Breast epithelium (tissue), 4 donors: ENCODE results near the gene ASTN2. TPM values are rescaled to one million over a fixed set of nuclear protein-coding genes. Genes with fewer than 3 reads are reported as not detected.
"Not testable (repeated sequence)": the region's sequence is repeated elsewhere in the genome, so short reads cannot be mapped to it uniquely, and the experiment has no call there.

Experiments
- DNase-seq, 2 donors: peaks; one replicate each; pipeline ENCODE4 v3.0.0-alpha.2; 2019; ENCODE audit warnings: low spot score in 2 of 2
- H3K27ac ChIP-seq, 2 donors: fragments of 200-600 bp; sonication (generic) in 1 of 2; one replicate each; pipeline ENCODE4 v1.5.1; 2016 to 2019; ENCODE audit warnings: mild to moderate bottlenecking in 1 of 2
- H3K27me3 ChIP-seq, 2 donors: fragments of 200-600 bp; sonication (generic) in 1 of 2; one replicate each; pipeline versions ENCODE4 v1.5.1 to v1.6.0; 2017 to 2019; ENCODE audit warnings: control low read depth in 1 of 2, mild to moderate bottlenecking in 1 of 2
- H3K36me3 ChIP-seq: fragments of 200-600 bp; one replicate; pipeline ENCODE4 v1.5.1; 2019
- H3K4me1 ChIP-seq, 2 donors: fragments of 200-600 bp; sonication (generic); one replicate each; pipeline ENCODE4 v1.5.1; 2016 to 2019; ENCODE audit warnings: control low read depth in 1 of 2
- H3K4me3 ChIP-seq, 3 donors: fragments of 200-600 bp; sonication (generic); 1 replicate in 2 of 3; 2 replicates in 1 of 3; pipeline ENCODE4 v1.5.1; 2016 to 2019; ENCODE audit warnings: mild to moderate bottlenecking in 3 of 3, moderate library complexity in 2 of 3
- H3K9me3 ChIP-seq, 2 donors: fragments of 200-600 bp; sonication (generic) in 1 of 2; one replicate each; pipeline ENCODE4 v1.5.1; 2016 to 2019; ENCODE audit warnings: control low read depth in 1 of 2
- CTCF ChIP-seq, 3 donors: fragments of 450-650 bp; IDR thresholded peaks; one replicate each; pipeline ENCODE4 v1.5.1; 2016 to 2017; ENCODE audit warnings: antibody characterized with exemption in 3 of 3, mild to moderate bottlenecking in 3 of 3, moderate library complexity in 3 of 3
- POLR2A ChIP-seq: fragments of 450-650 bp; IDR thresholded peaks from one replicate; pipeline ENCODE4 v1.6.1; 2016; ENCODE audit warnings: antibody characterized with exemption, mild to moderate bottlenecking, moderate library complexity
- POLR2AphosphoS5 ChIP-seq, 3 donors: sonication (generic); formaldehyde crosslinking; IDR thresholded peaks; one replicate each; pipeline ENCODE4 v1.6.1; 2017; ENCODE audit warnings: antibody characterized with exemption in 3 of 3
- intact Hi-C: fragments of 100-400 bp; cut with DNase I; formaldehyde crosslinking; loops from one replicate; pipeline ENCODE4 v1.15.1; 2023; ENCODE audit warnings: low total_unique reads
- total RNA-seq, 3 donors: library from RNA; depleted of rRNA; stranded (reverse); fragments of >200 nt; gene quantifications; one replicate each; pipeline ENCODE4 v1.1.0, GENCODE V29; 2016

The ASTN2 gene
- total RNA-seq, 3 donors from 2014 or later: 9.1 to 13.8 (median 9.8) TPM

- no peak overlapping the region for H3K4me3 ChIP-seq
- H3K4me1 ChIP-seq: no peaks in the 10 kb centered on the region
- no peak overlapping the region for H3K27ac ChIP-seq
- peaks cover 0 to 10% of the 10 kb centered on the region in 2 donors for H3K9me3 ChIP-seq
- H3K36me3 ChIP-seq: no peaks in the 10 kb centered on the region
- intact Hi-C loops: no loop called here
- H3K27me3 ChIP-seq: no peaks in the 10 kb centered on the region
- no peak for TF ChIP-seq POLR2AphosphoS5 (IDR thresholded peaks at IDR 0.05)
- no peak for TF ChIP-seq CTCF (IDR thresholded peaks at IDR 0.05)
- TF ChIP-seq POLR2A: no peak
- DNase-seq: no peak
These were observed 958.3 kb downstream of the ASTN2 start for GRCh38 chr9:116456490-116457088.

GRCh38 chr9:116454539-116454938 is 960.3 kb downstream of the ASTN2 start:
- H3K9me3 ChIP-seq, H3K27me3 ChIP-seq, H3K27ac ChIP-seq, H3K4me1 ChIP-seq, H3K36me3 ChIP-seq, DNase-seq, H3K4me3 ChIP-seq, intact Hi-C loops: not testable (repeated sequence)

- Histone ChIP-seq H3K4me3 (no peak overlapping the region), H3K9me3 (peaks cover 0 to 10% of the 10 kb centered on the region in 2 donors), H3K36me3 (no peaks in the 10 kb centered on the region), H3K27ac (no peak overlapping the region), H3K4me1 (no peaks in the 10 kb centered on the region), H3K27me3 (no peaks in the 10 kb centered on the region)
- intact Hi-C loops: no loop called here
- TF ChIP-seq POLR2AphosphoS5 (IDR thresholded peaks at IDR 0.05) (no peak), POLR2A (no peak), CTCF (IDR thresholded peaks at IDR 0.05) (no peak)
- DNase-seq: no peak
These were observed 961.1 kb downstream of the ASTN2 start for GRCh38 chr9:116453785-116454184.

- no peak for TF ChIP-seq POLR2A
- TF ChIP-seq POLR2AphosphoS5 (IDR thresholded peaks at IDR 0.05): no peak
- no peak for TF ChIP-seq CTCF (IDR thresholded peaks at IDR 0.05)
- no peaks in the 10 kb centered on the region for H3K36me3 ChIP-seq
- no peak overlapping the region for H3K27ac ChIP-seq
- no peaks in the 10 kb centered on the region for H3K27me3 ChIP-seq
- intact Hi-C loops: no loop called here
- no peak overlapping the region for H3K4me3 ChIP-seq
- no peaks in the 10 kb centered on the region for H3K4me1 ChIP-seq
- DNase-seq: no peak
- peaks cover 0 to 10% of the 10 kb centered on the region in 2 donors for H3K9me3 ChIP-seq
These were observed 962.2 kb downstream of the ASTN2 start for GRCh38 chr9:116452634-116453033.

- Histone ChIP-seq H3K9me3 (peaks cover 0 to 10% of the 10 kb centered on the region in 2 donors), H3K36me3 (no peaks in the 10 kb centered on the region), H3K27me3 (no peaks in the 10 kb centered on the region), H3K4me1 (no peaks in the 10 kb centered on the region), H3K4me3 (no peak overlapping the region), H3K27ac (no peak overlapping the region)
- no peak for TF ChIP-seq CTCF (IDR thresholded peaks at IDR 0.05)
- TF ChIP-seq POLR2A: no peak
- TF ChIP-seq POLR2AphosphoS5 (IDR thresholded peaks at IDR 0.05): no peak
- intact Hi-C loops: no loop called here
- no peak for DNase-seq
These were observed 962.6 kb downstream of the ASTN2 start for GRCh38 chr9:116452227-116452626.
